GM12874 (cell line): ENCODE results near the gene AACS.

Experiments
- TF ChIP-seq, protein P1 (sequence below): IDR thresholded peaks from 2 replicates; pipeline ENCODE4 v1.5.1; 2011; ENCODE audit warnings: low read depth, mild to moderate bottlenecking, control low read depth, low read length, moderate library complexity; ENCODE audit not compliant: insufficient read depth

The AACS gene

DNA sequence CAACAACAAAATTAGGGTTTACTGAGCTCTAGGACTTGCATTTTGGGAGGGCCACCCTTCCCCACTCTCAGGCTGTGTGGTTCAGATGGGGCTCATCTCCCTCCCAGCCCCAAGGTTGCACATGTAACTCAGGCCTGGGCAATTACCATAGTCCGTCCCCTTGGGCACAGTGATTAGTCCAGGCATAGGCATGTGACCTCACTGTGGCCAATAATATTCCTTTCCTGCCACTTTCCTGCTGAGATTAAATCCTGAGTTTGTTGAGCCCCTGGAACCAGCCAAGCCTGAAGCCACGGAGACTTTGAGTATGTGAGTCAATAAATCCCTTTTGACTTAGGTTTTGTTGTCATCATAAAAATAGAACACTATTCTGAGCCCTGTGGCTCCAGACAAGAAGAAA is 113.0 kb downstream of the AACS start:
- TF ChIP-seq, protein P1, sequence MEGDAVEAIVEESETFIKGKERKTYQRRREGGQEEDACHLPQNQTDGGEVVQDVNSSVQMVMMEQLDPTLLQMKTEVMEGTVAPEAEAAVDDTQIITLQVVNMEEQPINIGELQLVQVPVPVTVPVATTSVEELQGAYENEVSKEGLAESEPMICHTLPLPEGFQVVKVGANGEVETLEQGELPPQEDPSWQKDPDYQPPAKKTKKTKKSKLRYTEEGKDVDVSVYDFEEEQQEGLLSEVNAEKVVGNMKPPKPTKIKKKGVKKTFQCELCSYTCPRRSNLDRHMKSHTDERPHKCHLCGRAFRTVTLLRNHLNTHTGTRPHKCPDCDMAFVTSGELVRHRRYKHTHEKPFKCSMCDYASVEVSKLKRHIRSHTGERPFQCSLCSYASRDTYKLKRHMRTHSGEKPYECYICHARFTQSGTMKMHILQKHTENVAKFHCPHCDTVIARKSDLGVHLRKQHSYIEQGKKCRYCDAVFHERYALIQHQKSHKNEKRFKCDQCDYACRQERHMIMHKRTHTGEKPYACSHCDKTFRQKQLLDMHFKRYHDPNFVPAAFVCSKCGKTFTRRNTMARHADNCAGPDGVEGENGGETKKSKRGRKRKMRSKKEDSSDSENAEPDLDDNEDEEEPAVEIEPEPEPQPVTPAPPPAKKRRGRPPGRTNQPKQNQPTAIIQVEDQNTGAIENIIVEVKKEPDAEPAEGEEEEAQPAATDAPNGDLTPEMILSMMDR: no peak

DNA sequence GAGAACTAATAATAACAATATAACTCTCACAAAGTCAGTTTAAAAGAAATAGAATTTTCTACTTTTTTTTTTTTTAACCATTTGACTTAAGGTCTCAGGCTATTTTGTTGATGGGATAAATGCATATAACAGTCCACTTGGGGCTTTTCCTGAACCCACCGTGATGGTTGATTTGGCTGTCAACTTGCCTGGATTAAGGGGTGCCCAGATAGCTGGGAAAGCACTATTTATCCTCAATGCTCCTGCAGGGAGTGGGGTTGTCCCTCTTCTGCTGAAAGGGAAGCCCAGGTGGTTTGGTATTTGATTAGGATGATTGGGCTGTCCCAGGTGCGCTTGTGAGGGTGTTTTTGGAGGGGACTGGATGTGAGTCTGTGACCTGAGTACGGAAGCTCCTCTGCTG is 114.9 kb downstream of the AACS start:
- TF ChIP-seq, protein P1: no peak

DNA sequence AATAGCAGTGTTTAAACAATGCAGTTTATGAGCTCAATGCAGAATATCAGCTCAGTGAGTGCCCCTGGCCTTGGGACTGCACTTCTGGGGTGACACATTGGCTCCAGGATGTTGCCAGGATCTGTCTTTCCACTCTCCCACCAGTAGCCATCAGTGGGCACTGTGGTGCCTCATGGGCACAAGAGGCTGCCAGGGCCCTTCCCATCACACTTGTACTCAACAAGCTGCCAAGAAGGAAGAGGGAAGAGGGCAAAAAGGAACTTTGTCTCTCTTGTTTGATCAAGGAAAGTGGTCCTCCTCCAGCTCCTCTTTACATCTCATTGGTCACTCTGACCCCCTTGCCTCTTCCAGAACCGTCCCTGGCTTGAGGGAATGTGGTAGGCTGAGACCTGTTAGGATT is 115.9 kb downstream of the AACS start:
- TF ChIP-seq, protein P1: no peak

DNA sequence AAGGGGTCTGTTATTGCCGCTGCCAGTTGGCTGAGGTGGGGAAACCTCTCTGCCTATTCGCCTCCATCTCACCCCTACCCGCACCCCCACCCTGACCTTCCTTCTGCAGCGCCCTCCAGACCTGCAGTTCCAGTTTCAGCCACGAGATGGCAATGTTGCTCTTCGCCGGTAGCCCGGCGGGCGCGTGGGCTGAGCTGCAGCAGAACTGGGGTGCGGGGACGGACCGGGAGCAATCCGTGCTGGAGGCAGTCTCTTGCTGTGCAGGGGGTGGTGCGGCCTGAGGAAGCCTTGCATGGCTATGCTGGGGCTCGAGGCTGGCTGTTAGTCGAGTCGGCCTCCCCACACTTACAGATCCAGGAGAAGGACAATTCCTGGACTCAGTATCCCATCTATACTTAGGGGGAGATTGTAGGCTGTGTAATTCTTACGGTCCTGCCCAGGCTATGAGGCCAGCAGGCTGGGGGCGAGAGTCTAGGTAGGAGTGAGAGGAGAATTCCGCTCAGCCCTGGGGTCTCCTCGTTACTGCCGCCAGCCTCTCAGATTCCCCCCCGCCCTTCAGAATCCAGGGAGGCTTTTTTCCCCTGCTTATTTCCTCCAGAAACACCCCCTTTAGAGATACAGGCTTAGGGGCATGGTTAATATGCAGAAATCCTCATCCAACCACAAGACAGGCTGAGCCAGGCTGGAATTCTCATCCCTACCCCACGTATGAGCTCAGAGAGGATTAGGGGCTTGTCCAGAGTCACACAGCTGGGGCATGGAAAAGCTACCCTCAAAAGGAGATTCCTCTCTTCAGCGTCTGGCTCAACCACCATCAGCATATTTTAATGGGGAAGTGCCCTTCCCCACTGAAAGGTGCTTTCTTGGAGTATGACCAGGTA is 118.2 kb downstream of the AACS start:
- TF ChIP-seq, protein P1: peak; percentile 99

DNA sequence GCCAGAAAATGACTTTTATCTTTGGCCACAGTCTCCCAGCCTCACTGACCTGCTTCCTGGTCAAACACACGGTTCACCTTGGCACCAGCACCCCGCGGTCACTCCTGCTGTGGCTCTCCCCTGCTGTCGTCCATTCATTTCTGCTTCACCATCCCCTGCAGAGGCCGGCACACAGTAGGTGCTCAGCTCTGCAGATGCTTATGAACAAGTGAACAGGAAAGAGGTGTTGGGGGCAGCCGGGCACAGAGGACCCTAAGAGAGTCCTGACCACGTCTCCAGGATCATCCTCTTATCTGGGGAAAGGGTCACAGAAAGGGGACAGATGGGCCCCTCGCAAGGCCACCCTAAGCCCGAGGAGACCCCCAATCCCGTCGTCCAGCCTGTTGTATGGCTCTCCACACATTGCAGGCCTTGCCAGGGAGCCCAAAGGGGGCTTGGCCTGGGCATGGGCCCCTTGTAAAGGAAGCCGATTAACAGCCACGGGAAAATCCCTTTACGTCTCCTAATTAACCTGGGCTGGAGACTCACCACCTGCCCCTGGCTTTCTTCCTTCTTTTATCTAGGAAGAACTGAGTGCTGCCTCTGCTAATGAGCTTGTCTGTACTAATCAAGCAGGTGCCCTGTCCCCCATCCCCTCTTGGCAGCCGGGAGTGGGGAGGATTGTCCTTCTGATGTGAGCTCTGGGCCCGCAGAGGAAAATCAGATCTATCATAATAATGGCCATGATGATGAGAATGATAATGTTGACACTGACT is 119.2 kb downstream of the AACS start:
- TF ChIP-seq, protein P1: no peak

DNA sequence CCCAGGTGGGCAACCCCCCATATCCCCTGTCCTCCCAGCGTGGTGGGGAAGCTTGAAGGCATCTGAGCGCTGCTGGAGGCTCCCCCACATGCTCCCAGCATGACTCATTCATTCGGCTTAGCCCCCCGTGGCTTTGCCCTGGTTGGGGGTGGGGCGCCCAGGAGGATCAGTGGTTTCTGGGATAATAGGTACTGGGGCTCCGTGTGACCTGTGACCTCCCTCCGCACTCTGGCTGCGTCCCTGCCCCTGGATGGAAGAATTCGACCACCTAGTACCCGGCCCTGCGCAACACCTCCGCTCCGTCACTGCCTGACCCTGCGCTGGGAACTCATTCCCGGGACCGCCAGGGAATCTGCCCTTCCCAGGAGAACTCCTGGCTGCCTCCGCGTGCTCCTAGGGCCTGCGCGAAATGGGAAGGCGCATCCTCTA is 120.1 kb downstream of the AACS start:
- TF ChIP-seq, protein P1: no peak

DNA sequence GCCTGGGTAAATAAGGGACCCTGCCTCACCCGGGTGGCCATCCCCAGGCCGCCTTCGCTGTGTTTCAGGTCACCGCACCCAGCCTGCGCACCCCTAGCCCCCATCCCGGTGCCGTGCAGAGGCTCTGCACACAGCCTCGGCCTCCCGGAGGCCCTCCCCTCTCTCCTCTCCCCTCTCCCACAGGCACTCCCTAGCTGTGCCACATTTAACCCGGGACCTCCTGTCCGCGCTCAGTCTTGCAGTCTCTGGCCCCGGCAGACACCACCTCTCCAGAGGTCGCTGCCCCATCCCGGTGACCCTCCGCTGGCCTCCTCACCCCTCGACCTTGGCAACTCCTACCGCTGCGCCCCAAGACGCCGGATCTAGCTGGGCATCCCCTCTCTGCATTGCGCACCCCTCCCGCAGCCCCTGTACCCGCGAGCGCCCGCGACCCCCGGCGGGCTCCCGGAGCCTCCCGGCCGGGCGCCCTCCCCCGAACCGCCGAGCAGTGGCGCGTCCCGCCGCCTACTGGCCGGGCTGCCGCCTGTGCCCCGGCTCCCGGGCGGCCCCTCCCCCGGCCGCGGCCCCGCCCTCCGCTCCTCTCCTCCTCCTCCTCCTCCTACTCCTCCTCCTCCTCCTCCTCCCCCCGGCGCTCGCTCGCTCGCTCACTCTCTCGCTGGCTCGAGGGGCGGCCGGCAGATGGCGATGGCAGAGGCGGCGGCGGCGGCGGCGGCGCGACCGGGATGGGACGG is 120.7 kb downstream of the AACS start, which contains the start of gene TMEM132B:
Gene TMEM132B (plus strand): TSS at position 647 of the 731 bp plus-strand sequence.
- TF ChIP-seq, protein P1: peak; percentile 44; the same call in 1 of the 2 replicates
